ENCODE measurements around the gene LIF.

- TF ChIP-seq, protein P1, sequence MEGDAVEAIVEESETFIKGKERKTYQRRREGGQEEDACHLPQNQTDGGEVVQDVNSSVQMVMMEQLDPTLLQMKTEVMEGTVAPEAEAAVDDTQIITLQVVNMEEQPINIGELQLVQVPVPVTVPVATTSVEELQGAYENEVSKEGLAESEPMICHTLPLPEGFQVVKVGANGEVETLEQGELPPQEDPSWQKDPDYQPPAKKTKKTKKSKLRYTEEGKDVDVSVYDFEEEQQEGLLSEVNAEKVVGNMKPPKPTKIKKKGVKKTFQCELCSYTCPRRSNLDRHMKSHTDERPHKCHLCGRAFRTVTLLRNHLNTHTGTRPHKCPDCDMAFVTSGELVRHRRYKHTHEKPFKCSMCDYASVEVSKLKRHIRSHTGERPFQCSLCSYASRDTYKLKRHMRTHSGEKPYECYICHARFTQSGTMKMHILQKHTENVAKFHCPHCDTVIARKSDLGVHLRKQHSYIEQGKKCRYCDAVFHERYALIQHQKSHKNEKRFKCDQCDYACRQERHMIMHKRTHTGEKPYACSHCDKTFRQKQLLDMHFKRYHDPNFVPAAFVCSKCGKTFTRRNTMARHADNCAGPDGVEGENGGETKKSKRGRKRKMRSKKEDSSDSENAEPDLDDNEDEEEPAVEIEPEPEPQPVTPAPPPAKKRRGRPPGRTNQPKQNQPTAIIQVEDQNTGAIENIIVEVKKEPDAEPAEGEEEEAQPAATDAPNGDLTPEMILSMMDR (conservative IDR thresholded peaks at IDR 0.05 in 1 of 2, IDR thresholded peaks at IDR 0.05 in 1 of 2; ENCODE audit: extremely low read depth in 1 of 2, insufficient read depth in 1 of 2, low read depth in 1 of 2, low read length in 2 of 2) = no peak
- TF ChIP-seq EZH2 (IDR thresholded peaks at IDR 0.05; ENCODE audit: borderline replicate concordance, low read length) = no peak
These were observed 17.3 kb upstream of the LIF start for GRCh38 chr22:30263883-30264282.

Data from mammary epithelial cell (primary cell).